ENCODE data around the gene RAD51B.

DNA sequence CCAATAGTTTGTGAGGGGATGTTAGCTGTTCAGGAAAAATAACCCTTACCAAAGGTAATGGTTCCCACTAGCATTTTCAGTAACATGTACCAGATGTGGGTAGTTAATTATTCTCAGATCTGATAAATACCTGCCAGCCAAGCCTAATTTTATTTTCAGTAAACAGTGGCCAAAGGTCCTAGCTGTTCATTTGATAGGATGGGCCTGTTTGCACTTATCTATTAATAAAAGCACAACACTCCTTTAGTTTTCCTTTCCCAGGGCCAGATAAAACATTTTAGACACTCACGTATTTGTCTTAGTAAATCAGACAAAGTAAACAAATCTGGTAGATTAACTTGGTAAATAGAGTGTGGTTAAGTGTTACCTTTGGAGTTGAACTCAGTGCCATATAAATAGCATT is 345.1 kb downstream of the RAD51B start:
- TF ChIP-seq POLR2AphosphoS5 (IDR thresholded peaks at IDR 0.05; ENCODE audit: borderline replicate concordance, low read depth, low read length) (no peak), EZH2 (IDR thresholded peaks at IDR 0.05) (no peak), FOXP2 (optimal IDR thresholded peaks at IDR 0.05; ENCODE audit: control extremely low read depth, extremely low read length, insufficient read depth) (no peak)
